ENCODE results near the gene AMDHD2.
"Not testable (repeated sequence)": the region's sequence is repeated elsewhere in the genome, so short reads cannot be mapped to it uniquely, and the experiment has no call there.

AMDHD2 gene

GRCh38 chr16:2475413-2476344, 44.5 kb upstream of the AMDHD2 start:
- H3K27ac ChIP-seq (ENCODE audit: low read length) = no peak overlapping the region
- H3K4me1 ChIP-seq (ENCODE audit: control insufficient read depth, low read depth, low read length) = peaks cover under 1% of the 10 kb centered on the region
- no peaks in the 10 kb centered on the region for H3K9me3 ChIP-seq (ENCODE audit: control insufficient read depth, low read depth, low read length)
- H3K27me3 ChIP-seq (ENCODE audit: control insufficient read depth, insufficient read depth, low read length) = peaks cover 54% of the 10 kb centered on the region
- H3K4me3 ChIP-seq (ENCODE audit: low read length) = peak overlapping the region; percentile 53
- no peak overlapping the region for H3K9ac ChIP-seq (ENCODE audit: low read length)
- H3K36me3 ChIP-seq (ENCODE audit: control insufficient read depth, low read depth, low read length) = no peaks in the 10 kb centered on the region

GRCh38 chr16:2476345-2476720, 43.8 kb upstream of the AMDHD2 start:
- Histone ChIP-seq H3K9ac (ENCODE audit: low read length) (no peak overlapping the region), H3K4me1 (ENCODE audit: control insufficient read depth, low read depth, low read length) (no peaks in the 10 kb centered on the region), H3K27me3 (ENCODE audit: control insufficient read depth, insufficient read depth, low read length) (peaks cover 47% of the 10 kb centered on the region), H3K27ac (ENCODE audit: low read length) (no peak overlapping the region), H3K36me3 (ENCODE audit: control insufficient read depth, low read depth, low read length) (no peaks in the 10 kb centered on the region), H3K9me3 (ENCODE audit: control insufficient read depth, low read depth, low read length) (no peaks in the 10 kb centered on the region), H3K4me3 (ENCODE audit: low read length) (no peak overlapping the region)

GRCh38 chr16:2476741-2477140, 43.4 kb upstream of the AMDHD2 start:
- no peaks in the 10 kb centered on the region for H3K9me3 ChIP-seq (ENCODE audit: control insufficient read depth, low read depth, low read length)
- no peak overlapping the region for H3K9ac ChIP-seq (ENCODE audit: low read length)
- H3K4me1 ChIP-seq (ENCODE audit: control insufficient read depth, low read depth, low read length) = no peaks in the 10 kb centered on the region
- H3K4me3 ChIP-seq (ENCODE audit: low read length) = no peak overlapping the region
- H3K27ac ChIP-seq (ENCODE audit: low read length) = no peak overlapping the region
- H3K27me3 ChIP-seq (ENCODE audit: control insufficient read depth, insufficient read depth, low read length) = peaks cover 43% of the 10 kb centered on the region
- no peaks in the 10 kb centered on the region for H3K36me3 ChIP-seq (ENCODE audit: control insufficient read depth, low read depth, low read length)

- Histone ChIP-seq H3K9ac (ENCODE audit: low read length) (no peak overlapping the region), H3K9me3 (ENCODE audit: control insufficient read depth, low read depth, low read length) (no peaks in the 10 kb centered on the region), H3K4me1 (ENCODE audit: control insufficient read depth, low read depth, low read length) (no peaks in the 10 kb centered on the region), H3K36me3 (ENCODE audit: control insufficient read depth, low read depth, low read length) (no peaks in the 10 kb centered on the region), H3K27me3 (ENCODE audit: control insufficient read depth, insufficient read depth, low read length) (peaks cover 37% of the 10 kb centered on the region), H3K27ac (ENCODE audit: low read length) (no peak overlapping the region), H3K4me3 (ENCODE audit: low read length) (no peak overlapping the region)
Observed at GRCh38 chr16:2477327-2477726, 42.8 kb upstream of the AMDHD2 start.

- Histone ChIP-seq H3K4me3 (ENCODE audit: low read length) (no peak overlapping the region), H3K27ac (ENCODE audit: low read length) (no peak overlapping the region), H3K4me1 (ENCODE audit: control insufficient read depth, low read depth, low read length) (no peaks in the 10 kb centered on the region), H3K9ac (ENCODE audit: low read length) (no peak overlapping the region), H3K27me3 (ENCODE audit: control insufficient read depth, insufficient read depth, low read length) (peaks cover 28% of the 10 kb centered on the region), H3K36me3 (ENCODE audit: control insufficient read depth, low read depth, low read length) (no peaks in the 10 kb centered on the region), H3K9me3 (ENCODE audit: control insufficient read depth, low read depth, low read length) (no peaks in the 10 kb centered on the region)
Observed at GRCh38 chr16:2478279-2478678, 41.9 kb upstream of the AMDHD2 start.

- not testable (repeated sequence) for H3K27ac ChIP-seq (ENCODE audit: low read length); H3K4me1 ChIP-seq (ENCODE audit: control insufficient read depth, low read depth, low read length); H3K9me3 ChIP-seq (ENCODE audit: control insufficient read depth, low read depth, low read length); H3K36me3 ChIP-seq (ENCODE audit: control insufficient read depth, low read depth, low read length); H3K4me3 ChIP-seq (ENCODE audit: low read length); H3K9ac ChIP-seq (ENCODE audit: low read length)
- peaks cover 16% of the 10 kb centered on the region for H3K27me3 ChIP-seq (ENCODE audit: control insufficient read depth, insufficient read depth, low read length)
Observed at GRCh38 chr16:2479996-2480395, 40.2 kb upstream of the AMDHD2 start.

GRCh38 chr16:2480948-2481347, 39.2 kb upstream of the AMDHD2 start:
- Histone ChIP-seq H3K27ac (ENCODE audit: low read length) (no peak overlapping the region), H3K9me3 (ENCODE audit: control insufficient read depth, low read depth, low read length) (no peaks in the 10 kb centered on the region), H3K27me3 (ENCODE audit: control insufficient read depth, insufficient read depth, low read length) (peaks cover 11% of the 10 kb centered on the region), H3K9ac (ENCODE audit: low read length) (no peak overlapping the region), H3K4me1 (ENCODE audit: control insufficient read depth, low read depth, low read length) (no peaks in the 10 kb centered on the region), H3K36me3 (ENCODE audit: control insufficient read depth, low read depth, low read length) (no peaks in the 10 kb centered on the region), H3K4me3 (ENCODE audit: low read length) (no peak overlapping the region)

GRCh38 chr16:2481676-2482075, 38.5 kb upstream of the AMDHD2 start:
- Histone ChIP-seq H3K9ac (ENCODE audit: low read length) (no peak overlapping the region), H3K4me3 (ENCODE audit: low read length) (no peak overlapping the region), H3K36me3 (ENCODE audit: control insufficient read depth, low read depth, low read length) (no peaks in the 10 kb centered on the region), H3K27me3 (ENCODE audit: control insufficient read depth, insufficient read depth, low read length) (peaks cover 4% of the 10 kb centered on the region), H3K4me1 (ENCODE audit: control insufficient read depth, low read depth, low read length) (no peaks in the 10 kb centered on the region), H3K9me3 (ENCODE audit: control insufficient read depth, low read depth, low read length) (no peaks in the 10 kb centered on the region), H3K27ac (ENCODE audit: low read length) (no peak overlapping the region)

GRCh38 chr16:2482249-2482648, 37.9 kb upstream of the AMDHD2 start:
- Histone ChIP-seq H3K27ac (ENCODE audit: low read length) (no peak overlapping the region), H3K36me3 (ENCODE audit: control insufficient read depth, low read depth, low read length) (no peaks in the 10 kb centered on the region), H3K27me3 (ENCODE audit: control insufficient read depth, insufficient read depth, low read length) (no peaks in the 10 kb centered on the region), H3K9ac (ENCODE audit: low read length) (no peak overlapping the region), H3K4me1 (ENCODE audit: control insufficient read depth, low read depth, low read length) (no peaks in the 10 kb centered on the region), H3K4me3 (ENCODE audit: low read length) (no peak overlapping the region), H3K9me3 (ENCODE audit: control insufficient read depth, low read depth, low read length) (no peaks in the 10 kb centered on the region)

GRCh38 chr16:2482708-2483534, 37.2 kb upstream of the AMDHD2 start:
- Histone ChIP-seq H3K4me3 (ENCODE audit: low read length) (no peak overlapping the region), H3K36me3 (ENCODE audit: control insufficient read depth, low read depth, low read length) (no peaks in the 10 kb centered on the region), H3K27me3 (ENCODE audit: control insufficient read depth, insufficient read depth, low read length) (no peaks in the 10 kb centered on the region), H3K9me3 (ENCODE audit: control insufficient read depth, low read depth, low read length) (no peaks in the 10 kb centered on the region), H3K27ac (ENCODE audit: low read length) (no peak overlapping the region), H3K4me1 (ENCODE audit: control insufficient read depth, low read depth, low read length) (no peaks in the 10 kb centered on the region), H3K9ac (ENCODE audit: low read length) (no peak overlapping the region)

- Histone ChIP-seq H3K27ac (ENCODE audit: low read length) (no peak overlapping the region), H3K9ac (ENCODE audit: low read length) (no peak overlapping the region), H3K36me3 (ENCODE audit: control insufficient read depth, low read depth, low read length) (no peaks in the 10 kb centered on the region), H3K9me3 (ENCODE audit: control insufficient read depth, low read depth, low read length) (no peaks in the 10 kb centered on the region), H3K27me3 (ENCODE audit: control insufficient read depth, insufficient read depth, low read length) (no peaks in the 10 kb centered on the region), H3K4me1 (ENCODE audit: control insufficient read depth, low read depth, low read length) (no peaks in the 10 kb centered on the region), H3K4me3 (ENCODE audit: low read length) (no peak overlapping the region)
Observed at GRCh38 chr16:2483939-2484897, 36.0 kb upstream of the AMDHD2 start.

Data from iPS-18a (cell line).